Right hindlimb (tissue), 1 donor: Measurements from ENCODE around the gene SLC35B2.

Source experiments
- DNase-seq: peaks from one replicate; pipeline ENCODE4 v3.0.0-alpha.2; 2018

SLC35B2 gene

GRCh38 chr6:44285552-44286284 is 28.4 kb upstream of the SLC35B2 start:
- DNase-seq = no peak

GRCh38 chr6:44284867-44285266 is 27.5 kb upstream of the SLC35B2 start:
- no peak for DNase-seq

DNA sequence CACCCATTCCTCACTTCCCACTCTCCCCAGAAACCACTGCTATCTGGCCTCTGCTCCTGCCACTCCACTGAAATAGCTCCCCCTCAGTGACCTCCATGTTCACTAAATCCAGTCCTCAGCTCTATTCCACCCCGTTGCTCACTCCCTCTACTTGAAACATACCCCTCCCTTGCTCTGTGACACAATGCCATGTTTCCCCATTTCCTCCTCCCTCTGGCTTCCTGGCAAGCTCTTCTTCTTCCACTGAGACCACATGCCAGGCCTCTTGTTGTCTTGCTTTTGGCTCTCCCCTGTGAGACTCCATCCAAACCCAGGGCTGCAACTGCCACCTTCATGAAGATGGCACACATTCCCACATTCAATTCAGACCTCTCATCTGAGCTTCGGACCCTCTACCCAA is 26.8 kb upstream of the SLC35B2 start:
- DNase-seq = no peak

DNA sequence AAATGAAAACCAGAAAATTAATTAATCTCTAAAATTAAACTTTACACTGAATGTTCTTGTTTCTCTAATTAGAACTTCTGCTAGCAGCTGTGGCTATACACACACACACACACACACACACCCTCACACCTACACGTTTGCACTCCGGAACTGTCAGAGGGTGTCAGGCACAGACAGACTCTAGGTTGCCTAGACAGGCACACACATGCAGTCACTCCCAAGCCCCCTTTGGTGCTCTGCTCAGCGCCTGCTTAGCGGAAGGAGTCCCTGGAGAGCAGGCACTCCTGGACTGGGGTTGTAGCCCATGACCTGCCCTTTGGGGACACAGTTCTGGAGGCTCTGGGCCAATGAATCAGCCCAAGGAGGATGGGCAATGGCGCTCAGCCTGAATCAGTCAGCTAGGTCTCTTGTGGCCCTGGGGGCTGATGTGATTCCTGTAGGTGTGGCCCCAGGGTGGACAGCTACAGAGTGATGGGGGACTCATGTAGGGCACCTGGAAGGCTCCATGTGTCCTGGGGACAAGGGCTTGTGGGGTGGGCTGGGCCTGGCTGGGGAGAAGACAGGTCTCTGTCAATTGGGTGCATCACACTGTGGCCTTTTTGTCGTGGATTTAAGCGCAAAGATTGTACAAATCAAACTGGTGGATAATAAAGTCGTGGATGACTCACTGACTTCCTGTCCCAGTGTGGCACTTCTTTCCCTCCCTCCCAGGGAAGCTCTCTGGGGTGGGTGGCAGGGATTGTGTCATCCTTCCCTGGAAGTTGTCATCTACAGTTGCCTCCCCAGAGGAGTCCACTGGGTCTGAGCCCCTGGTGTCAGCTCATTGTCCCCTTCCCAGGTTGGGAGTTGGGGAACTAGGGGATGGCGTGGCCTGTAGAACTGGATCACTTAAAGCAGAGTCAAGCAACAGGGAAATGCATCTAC is 21.7 kb upstream of the SLC35B2 start:
- no peak for DNase-seq

DNA sequence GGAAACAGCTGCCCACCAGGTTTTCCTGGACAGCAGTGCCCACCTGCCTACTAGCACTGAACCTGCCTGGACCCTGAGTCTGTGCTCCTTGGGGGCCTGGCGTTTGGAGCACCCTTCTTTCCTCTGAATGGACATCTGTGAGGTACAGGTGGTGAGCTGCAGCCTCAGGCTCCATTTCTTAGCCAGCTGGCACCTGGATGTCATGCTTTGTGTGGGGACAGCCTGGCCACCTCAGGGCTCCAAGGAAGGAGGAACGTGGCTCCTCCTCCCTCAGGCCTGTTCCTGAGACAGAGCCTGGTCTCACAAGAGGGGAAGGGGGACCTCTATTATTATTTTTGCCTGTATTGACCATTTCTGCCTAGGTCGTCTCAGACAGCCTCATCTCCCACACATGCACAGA is 21.0 kb upstream of the SLC35B2 start:
- no peak for DNase-seq

DNA sequence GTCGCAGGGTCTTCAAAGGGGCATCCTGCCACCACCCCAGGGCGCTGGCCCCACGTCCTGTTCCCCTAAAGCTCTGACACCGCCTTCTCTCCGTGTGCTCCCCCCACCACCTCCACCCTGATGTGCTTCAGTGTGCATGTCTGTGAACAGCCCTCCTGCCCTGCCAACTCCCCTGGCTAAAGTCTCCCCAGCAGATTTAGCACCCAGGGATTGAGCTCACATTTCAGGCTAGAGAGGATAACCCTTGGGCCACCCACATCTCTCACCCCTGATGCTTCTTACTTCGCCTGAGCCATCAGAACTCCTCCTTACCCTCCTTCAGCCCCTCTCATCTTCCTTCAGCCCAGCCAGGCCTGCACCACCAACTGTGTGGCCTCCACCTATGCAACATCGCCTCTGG is 20.4 kb upstream of the SLC35B2 start:
- no peak for DNase-seq

DNA sequence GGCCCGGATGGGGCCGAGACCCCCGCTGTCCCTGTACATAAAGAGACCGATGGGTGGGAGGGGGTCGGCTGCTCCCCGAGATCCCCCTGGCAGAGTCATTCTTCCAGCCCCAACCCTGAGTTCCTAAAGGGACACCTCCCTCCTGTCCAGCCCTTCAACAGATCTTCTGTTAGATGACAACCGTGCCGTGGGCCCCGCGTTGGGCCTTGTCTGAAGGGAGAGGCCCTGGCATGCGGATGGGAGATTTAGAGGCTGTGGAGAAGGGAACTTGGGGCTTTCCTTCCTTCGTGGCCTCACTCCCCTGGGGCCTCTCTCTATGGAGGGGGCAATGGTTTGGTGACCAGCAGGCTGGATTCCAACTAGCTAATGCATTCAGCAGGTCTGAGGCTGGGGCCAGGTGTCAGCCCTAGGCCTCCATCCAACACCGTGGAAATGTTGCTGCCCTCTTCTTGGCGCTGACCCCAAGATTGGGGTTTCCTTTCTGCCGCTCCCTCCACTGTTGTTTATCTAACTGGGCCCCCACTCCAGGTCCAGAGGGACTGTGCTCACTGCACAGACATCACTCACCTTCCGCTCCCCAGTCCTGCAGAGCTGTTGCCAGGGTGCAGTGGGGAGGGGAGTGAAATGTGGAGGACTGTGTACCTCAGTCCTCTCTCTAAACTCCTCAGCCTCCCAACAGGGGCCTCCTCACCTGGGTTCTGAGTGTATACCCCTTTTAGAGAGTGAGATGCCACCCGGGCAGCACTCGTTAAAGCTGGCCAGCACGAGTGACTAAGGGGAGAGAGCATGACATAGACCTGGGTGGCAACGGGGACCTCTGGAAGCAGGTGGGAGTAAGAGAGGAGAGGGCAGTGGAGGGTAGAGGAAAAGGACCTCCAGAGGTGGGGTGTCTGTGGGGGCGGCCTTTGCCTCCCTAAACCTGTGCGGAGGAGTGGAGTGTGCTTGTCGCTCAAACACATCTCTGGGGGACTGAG is 19.6 kb upstream of the SLC35B2 start:
- no peak for DNase-seq

- peak; percentile 56 for DNase-seq
Observed at GRCh38 chr6:44275749-44276648, 18.7 kb upstream of the SLC35B2 start.

- DNase-seq = no peak
Observed at GRCh38 chr6:44275271-44275748, 18.0 kb upstream of the SLC35B2 start.

DNA sequence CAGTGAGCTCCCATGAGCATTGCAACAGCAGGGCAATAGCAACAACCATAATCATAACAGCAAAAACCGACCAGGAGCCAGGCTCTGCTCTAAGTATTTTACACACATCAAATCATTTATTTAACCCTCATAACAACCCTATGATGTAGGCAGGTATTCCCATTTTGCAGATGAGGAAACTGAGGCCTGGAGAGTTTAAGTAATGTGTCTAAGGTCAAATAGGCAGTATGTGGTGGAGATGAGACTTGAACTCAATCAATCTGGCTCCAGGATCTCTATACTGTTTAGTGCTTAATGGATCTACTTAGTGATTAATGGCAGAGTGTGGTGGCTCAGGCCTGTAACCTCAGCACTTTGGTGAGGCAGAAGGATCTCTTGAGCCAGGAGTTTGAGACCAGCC is 16.3 kb upstream of the SLC35B2 start:
- DNase-seq = no peak

DNA sequence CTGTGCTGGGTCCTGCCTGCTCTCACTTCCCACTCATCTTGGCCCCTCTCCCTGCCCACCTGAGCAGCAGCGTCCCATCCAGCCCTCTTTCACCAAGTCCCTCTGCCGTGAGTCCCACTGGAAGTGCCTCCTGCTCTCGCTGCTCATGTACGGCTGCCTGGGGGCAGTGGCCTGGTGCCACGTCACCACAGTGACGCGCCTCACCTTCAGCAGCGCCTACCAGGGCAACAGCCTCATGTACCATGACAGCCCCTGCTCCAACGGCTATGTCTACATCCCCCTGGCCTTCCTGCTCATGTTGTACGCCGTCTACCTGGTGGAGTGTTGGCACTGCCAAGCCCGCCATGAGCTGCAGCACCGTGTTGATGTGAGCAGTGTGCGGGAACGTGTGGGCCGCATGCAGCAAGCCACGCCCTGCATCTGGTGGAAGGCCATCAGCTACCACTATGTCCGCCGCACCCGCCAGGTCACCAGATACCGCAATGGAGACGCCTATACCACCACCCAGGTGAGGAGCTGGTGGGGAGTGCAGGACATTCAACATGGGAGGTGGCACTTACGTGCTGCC is 15.8 kb upstream of the SLC35B2 start:
- no peak for DNase-seq

DNA sequence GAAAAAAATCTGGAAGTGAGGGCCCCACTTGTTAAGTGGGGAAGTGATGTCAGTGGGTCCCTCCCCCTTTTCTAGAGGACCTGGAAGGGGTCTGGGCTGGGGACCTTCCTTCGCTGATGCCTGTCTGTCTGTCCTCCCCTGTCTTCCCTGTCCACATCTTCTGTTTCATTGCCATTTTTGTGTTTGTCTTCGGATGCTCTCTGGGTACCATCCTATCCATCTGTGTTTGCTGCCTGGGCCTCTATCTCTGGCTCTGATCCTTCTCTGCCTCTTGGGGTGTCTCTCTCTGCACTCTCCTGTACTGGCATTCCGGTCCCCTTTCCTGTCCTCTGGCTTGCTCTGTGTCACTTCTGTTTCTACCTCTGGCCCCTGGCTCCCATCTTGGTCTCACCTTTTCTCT is 15.2 kb upstream of the SLC35B2 start:
- no peak for DNase-seq

DNA sequence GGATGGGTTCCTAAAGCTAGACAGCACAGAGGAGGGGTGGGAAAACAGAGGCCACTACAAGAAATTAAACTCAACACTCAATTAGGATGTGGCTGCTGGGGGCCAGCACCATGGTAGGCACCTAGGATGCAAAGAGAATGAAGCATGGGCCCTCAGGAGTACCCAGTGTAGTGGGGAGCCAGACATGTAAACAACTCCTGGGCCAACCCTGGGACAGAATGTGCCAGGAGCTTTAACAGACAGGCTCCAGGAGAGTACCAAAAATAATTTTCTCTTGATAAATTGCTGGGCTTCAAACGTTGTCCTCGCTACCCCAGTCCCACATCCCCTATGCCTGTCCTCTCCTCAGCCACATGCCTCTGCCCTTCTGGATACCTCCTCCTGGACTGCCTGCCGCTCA is 14.6 kb upstream of the SLC35B2 start:
- DNase-seq = no peak

- no peak for DNase-seq
Observed at GRCh38 chr6:44271406-44271723, 14.0 kb upstream of the SLC35B2 start.

DNA sequence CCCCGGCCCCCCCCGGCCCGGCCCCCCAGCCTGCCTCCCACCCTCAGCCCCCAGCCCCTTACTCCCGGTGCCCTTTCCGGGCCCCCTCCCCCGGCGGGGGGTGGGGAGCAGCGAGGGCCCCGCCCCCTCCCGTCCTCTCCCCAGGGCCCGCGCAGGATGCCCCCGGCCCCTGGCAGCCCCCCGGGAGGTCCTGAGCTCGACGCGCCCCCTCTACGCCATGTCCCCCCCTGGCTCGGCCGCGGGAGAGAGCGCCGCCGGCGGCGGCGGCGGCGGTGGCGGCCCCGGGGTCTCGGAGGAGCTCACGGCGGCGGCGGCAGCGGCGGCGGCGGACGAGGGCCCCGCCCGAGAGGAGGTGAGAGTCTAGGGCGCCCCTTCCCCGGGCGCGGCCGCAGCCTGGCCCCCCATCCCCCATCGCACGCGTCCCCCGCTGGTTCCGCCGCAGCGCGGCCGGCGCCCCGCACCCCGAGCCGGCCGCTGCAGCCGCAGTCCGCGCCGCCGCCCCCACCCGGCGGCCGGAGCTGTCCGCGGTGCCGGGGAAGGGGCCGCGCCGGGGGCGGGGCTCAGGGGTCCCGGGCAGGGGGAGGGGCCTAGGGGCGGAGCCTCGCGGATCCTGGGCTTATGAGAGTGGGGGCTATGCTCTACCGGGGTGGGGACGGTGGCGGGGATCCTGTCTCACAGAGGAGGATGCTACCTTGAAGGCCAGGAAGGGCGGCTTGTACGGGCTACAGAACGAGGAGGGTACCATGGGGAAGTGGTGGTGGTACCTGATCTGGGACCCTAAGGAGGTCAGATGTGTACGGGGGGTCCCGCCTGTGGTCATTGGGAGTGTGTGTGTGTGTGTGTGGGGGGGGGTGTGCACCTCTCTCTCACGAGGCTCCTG is 13.4 kb upstream of the SLC35B2 start:
- DNase-seq = no peak

- DNase-seq = no peak
Observed at GRCh38 chr6:44269921-44270525, 12.7 kb upstream of the SLC35B2 start, which contains the start of gene TMEM151B. Gene TMEM151B (plus strand): TSS chr6:44270450. CDS start chr6:44270743, 293 bp downstream.

- no peak for DNase-seq
Observed at GRCh38 chr6:44269178-44269920, 12.0 kb upstream of the SLC35B2 start.

DNA sequence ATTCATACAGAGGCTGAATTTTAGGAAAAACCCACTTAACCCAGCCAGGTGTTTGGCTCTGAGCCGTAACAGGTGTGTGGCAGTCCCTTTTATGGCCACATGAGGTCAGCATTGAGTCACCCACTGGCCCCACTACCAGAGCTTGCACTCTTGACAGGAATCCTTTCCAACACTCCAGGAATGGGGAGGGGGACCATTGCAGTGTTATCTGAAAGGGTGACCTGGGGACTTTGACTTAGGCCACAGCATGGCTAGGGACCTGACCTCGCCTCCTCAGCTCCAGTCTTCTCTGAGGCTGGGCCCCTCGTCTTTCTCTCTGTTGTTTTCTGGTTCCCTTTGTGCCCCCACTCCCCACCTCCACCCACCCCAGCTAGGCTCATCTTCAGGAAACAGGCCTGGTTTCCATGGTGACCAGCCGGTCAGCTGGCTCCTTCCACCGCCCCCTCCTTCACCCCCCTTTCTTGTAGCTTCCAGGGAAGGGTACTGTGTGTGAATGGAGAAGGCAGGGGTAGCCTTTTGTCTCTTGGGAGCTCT is 10.8 kb upstream of the SLC35B2 start:
- peak; percentile 68 for DNase-seq

DNA sequence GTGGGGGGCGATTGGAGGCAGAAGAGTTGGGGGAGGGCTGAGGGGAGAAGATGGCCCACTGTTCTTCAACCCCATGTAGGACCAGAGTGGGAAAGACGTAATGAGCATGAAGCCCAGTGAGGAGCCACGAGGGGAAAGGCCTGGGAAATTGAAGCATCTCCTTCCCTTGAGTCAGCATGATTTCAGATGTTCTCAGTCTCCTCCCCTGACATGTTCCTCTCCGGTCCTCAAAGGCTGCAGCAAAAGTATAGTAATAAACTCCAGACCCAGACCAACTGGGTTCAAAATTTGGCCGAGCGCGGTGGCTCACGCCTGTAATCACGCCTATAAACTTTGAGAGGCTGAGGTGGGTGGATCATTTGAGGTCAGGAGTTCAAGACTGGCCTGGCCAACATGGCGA is 9.9 kb upstream of the SLC35B2 start:
- no peak for DNase-seq
